HepG2 (cell line): ENCODE measurements around the gene PLEKHG5. TPM values are rescaled to one million over a fixed set of nuclear protein-coding genes. Genes with fewer than 3 reads are reported as not detected.

Experiments
- ATAD3A ChIP-seq: sonication (generic); formaldehyde crosslinking; IDR thresholded peaks from 2 replicates; pipeline ENCODE4 v1.4.0; 2020; ENCODE audit warnings: missing genetic modification reagents
- BCLAF1 ChIP-seq: fragments of 450-650 bp; IDR thresholded peaks from 2 replicates; pipeline ENCODE4 v1.6.1; 2017; ENCODE audit warnings: mild to moderate bottlenecking
- BRD4 ChIP-seq: sonication (generic); formaldehyde crosslinking; IDR thresholded peaks from 2 replicates; pipeline ENCODE4 v1.4.0; 2020; ENCODE audit warnings: missing genetic modification reagents
- DMAP1 ChIP-seq: IDR thresholded peaks from 2 replicates; pipeline ENCODE4 v1.6.1; 2016
- MAFK ChIP-seq, 2 experiments: IDR thresholded peaks in 1 of 2; conservative IDR thresholded peaks in 1 of 2; 2 replicates each; pipeline ENCODE4 v1.6.1; 2011; ENCODE audit warnings: improper control_type of control experiment in 2 of 2, low read length in 2 of 2
- PREB ChIP-seq: sonication (generic); formaldehyde crosslinking; IDR thresholded peaks from 2 replicates; pipeline ENCODE4 v1.4.0; 2020; ENCODE audit warnings: missing genetic modification reagents
- SALL1 ChIP-seq: sonication (generic); formaldehyde crosslinking; IDR thresholded peaks from 2 replicates; pipeline ENCODE4 v1.8.0; 2022; ENCODE audit warnings: mild to moderate bottlenecking, missing genetic modification reagents
- ZBTB1 ChIP-seq: sonication (generic); formaldehyde crosslinking; IDR thresholded peaks from 2 replicates; pipeline ENCODE4 v1.4.0; 2020; ENCODE audit warnings: missing genetic modification reagents, borderline replicate concordance
- ZMAT3 ChIP-seq: sonication (generic); formaldehyde crosslinking; conservative IDR thresholded peaks from 2 replicates; pipeline ENCODE4 v1.7.0; 2021; ENCODE audit warnings: missing genetic modification reagents
- ZNF18 ChIP-seq: sonication (generic); formaldehyde crosslinking; IDR thresholded peaks from 2 replicates; pipeline ENCODE4 v1.8.0; 2022; ENCODE audit warnings: mild to moderate bottlenecking, missing genetic modification reagents; ENCODE audit not compliant: insufficient replicate concordance
- polyA plus RNA-seq, 8 experiments: library from polyadenylated mRNA; depleted of rRNA in 3 of 8; stranded (reverse) in 7 of 8; unstranded in 1 of 8; fragments of >200 nt; fragmentation: Illumina TruSeq in 4 of 8; extraction: Trizol in 4 of 8; gene quantifications; 2 replicates each; pipeline versions ENCODE4 v1.2.1 to v1.2.3, GENCODE V29; 2011 to 2016; ENCODE audit warnings: low read depth in 4 of 8, missing spikeins in 1 of 8, mixed read lengths in 1 of 8; ENCODE audit not compliant: insufficient read depth in 1 of 8
- total RNA-seq, 5 experiments: library from RNA; depleted of rRNA; stranded (reverse); fragments of >200 nt; fragmentation: Illumina TruSeq; extraction: Trizol; gene quantifications; 2 replicates each; pipeline ENCODE4 v1.2.3, GENCODE V29; 2016; ENCODE audit warnings: low read depth in 1 of 5
- TF ChIP-seq, protein P1 (sequence below): sonication (generic); formaldehyde crosslinking; IDR thresholded peaks from 2 replicates; pipeline ENCODE4 v1.5.1; 2020; ENCODE audit warnings: mild to moderate bottlenecking, missing genetic modification reagents, borderline replicate concordance
- TF ChIP-seq, protein P2 (sequence below): IDR thresholded peaks from 2 replicates; pipeline ENCODE4 v1.6.1; 2012; ENCODE audit warnings: low read length, improper control_type of control experiment

Gene PLEKHG5
- total and polyA plus RNA-seq, 2 of the 13 experiments (the other 11 are each of a cell fraction or from before 2014, with no cell fraction given), result 1.9 to 3.5 TPM

GRCh38 chr1:6448749-6449631 lies 42.5 kb downstream of the PLEKHG5 start (continued):
- TF ChIP-seq, protein P1, sequence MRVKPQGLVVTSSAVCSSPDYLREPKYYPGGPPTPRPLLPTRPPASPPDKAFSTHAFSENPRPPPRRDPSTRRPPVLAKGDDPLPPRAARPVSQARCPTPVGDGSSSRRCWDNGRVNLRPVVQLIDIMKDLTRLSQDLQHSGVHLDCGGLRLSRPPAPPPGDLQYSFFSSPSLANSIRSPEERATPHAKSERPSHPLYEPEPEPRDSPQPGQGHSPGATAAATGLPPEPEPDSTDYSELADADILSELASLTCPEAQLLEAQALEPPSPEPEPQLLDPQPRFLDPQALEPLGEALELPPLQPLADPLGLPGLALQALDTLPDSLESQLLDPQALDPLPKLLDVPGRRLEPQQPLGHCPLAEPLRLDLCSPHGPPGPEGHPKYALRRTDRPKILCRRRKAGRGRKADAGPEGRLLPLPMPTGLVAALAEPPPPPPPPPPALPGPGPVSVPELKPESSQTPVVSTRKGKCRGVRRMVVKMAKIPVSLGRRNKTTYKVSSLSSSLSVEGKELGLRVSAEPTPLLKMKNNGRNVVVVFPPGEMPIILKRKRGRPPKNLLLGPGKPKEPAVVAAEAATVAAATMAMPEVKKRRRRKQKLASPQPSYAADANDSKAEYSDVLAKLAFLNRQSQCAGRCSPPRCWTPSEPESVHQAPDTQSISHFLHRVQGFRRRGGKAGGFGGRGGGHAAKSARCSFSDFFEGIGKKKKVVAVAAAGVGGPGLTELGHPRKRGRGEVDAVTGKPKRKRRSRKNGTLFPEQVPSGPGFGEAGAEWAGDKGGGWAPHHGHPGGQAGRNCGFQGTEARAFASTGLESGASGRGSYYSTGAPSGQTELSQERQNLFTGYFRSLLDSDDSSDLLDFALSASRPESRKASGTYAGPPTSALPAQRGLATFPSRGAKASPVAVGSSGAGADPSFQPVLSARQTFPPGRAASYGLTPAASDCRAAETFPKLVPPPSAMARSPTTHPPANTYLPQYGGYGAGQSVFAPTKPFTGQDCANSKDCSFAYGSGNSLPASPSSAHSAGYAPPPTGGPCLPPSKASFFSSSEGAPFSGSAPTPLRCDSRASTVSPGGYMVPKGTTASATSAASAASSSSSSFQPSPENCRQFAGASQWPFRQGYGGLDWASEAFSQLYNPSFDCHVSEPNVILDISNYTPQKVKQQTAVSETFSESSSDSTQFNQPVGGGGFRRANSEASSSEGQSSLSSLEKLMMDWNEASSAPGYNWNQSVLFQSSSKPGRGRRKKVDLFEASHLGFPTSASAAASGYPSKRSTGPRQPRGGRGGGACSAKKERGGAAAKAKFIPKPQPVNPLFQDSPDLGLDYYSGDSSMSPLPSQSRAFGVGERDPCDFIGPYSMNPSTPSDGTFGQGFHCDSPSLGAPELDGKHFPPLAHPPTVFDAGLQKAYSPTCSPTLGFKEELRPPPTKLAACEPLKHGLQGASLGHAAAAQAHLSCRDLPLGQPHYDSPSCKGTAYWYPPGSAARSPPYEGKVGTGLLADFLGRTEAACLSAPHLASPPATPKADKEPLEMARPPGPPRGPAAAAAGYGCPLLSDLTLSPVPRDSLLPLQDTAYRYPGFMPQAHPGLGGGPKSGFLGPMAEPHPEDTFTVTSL (CRISPR knock-in tag), result no peak
- TF ChIP-seq ZNF18 (CRISPR knock-in tag) (no peak), SALL1 (CRISPR knock-in tag) (peak; percentile 29; the same call in 1 of the 2 replicates), DMAP1 (CRISPR knock-in tag) (no peak), BRD4 (no peak; the same call in 1 of the 2 replicates), BCLAF1 (no peak), PREB (CRISPR knock-in tag) (no peak), ATAD3A (no peak), ZMAT3 (no peak), MAFK (conservative IDR thresholded peaks at IDR 0.05 in 1 of 2, IDR thresholded peaks at IDR 0.05 in 1 of 2; ENCODE audit: low read length in 2 of 2) (no peak), ZBTB1 (CRISPR knock-in tag) (no peak)
- TF ChIP-seq, protein P2, sequence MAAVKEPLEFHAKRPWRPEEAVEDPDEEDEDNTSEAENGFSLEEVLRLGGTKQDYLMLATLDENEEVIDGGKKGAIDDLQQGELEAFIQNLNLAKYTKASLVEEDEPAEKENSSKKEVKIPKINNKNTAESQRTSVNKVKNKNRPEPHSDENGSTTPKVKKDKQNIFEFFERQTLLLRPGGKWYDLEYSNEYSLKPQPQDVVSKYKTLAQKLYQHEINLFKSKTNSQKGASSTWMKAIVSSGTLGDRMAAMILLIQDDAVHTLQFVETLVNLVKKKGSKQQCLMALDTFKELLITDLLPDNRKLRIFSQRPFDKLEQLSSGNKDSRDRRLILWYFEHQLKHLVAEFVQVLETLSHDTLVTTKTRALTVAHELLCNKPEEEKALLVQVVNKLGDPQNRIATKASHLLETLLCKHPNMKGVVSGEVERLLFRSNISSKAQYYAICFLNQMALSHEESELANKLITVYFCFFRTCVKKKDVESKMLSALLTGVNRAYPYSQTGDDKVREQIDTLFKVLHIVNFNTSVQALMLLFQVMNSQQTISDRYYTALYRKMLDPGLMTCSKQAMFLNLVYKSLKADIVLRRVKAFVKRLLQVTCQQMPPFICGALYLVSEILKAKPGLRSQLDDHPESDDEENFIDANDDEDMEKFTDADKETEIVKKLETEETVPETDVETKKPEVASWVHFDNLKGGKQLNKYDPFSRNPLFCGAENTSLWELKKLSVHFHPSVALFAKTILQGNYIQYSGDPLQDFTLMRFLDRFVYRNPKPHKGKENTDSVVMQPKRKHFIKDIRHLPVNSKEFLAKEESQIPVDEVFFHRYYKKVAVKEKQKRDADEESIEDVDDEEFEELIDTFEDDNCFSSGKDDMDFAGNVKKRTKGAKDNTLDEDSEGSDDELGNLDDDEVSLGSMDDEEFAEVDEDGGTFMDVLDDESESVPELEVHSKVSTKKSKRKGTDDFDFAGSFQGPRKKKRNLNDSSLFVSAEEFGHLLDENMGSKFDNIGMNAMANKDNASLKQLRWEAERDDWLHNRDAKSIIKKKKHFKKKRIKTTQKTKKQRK, result no peak
